Measurements from ENCODE around the gene LRP6.

Gene LRP6

DNA sequence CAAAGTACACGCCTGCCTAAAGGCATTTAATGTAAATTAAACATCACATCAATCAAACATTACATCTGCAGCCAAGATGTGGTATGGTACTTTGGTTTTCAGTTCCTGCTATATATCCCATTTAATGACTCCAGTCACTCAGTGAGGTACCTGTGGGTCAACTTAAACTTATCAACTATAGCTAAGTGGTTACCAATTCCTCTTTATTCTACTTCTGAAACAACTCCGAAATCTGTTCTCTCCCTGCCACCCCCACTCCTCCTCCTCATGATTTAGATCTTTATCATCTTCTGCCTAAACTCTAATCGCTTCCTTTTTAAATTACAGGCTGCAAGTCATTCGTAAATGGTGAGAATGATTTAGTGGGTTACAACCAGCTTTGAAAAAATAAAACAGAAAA is 138.2 kb downstream of the LRP6 start:
- Histone ChIP-seq H4K20me1 (ENCODE audit: insufficient read depth, low read length, poor library complexity, severe bottlenecking) (no peaks in the 10 kb centered on the region), H3K9me2 (replicated peaks; ENCODE audit: low read depth, low read length) (no peaks in the 10 kb centered on the region), H3K9ac (ENCODE audit: low read depth, low read length, poor library complexity, severe bottlenecking) (no peak overlapping the region), H3K4me2 (ENCODE audit: low read depth, low read length, poor library complexity, severe bottlenecking) (no peak overlapping the region), H3K27me3 (ENCODE audit: insufficient read depth, low read length, poor library complexity, severe bottlenecking) (no peaks in the 10 kb centered on the region), H3K79me2 (ENCODE audit: insufficient read depth, low read length) (no peaks in the 10 kb centered on the region), H3K4me3 (ENCODE audit: low read length, poor library complexity, severe bottlenecking) (no peak overlapping the region), H3K9me3 (ENCODE audit: insufficient read depth, low read depth, low read length) (no peaks in the 10 kb centered on the region), H2AFZ (ENCODE audit: low read length) (no peak overlapping the region), H3K36me3 (ENCODE audit: insufficient read depth, low read length) (no peaks in the 10 kb centered on the region; the same call in 1 of the 2 replicates), H3F3A (ENCODE audit: low read depth) (no peaks in the 10 kb centered on the region), H3K4me1 (ENCODE audit: insufficient read depth, low read length, poor library complexity, severe bottlenecking) (no peaks in the 10 kb centered on the region)
- TF ChIP-seq, protein P1, sequence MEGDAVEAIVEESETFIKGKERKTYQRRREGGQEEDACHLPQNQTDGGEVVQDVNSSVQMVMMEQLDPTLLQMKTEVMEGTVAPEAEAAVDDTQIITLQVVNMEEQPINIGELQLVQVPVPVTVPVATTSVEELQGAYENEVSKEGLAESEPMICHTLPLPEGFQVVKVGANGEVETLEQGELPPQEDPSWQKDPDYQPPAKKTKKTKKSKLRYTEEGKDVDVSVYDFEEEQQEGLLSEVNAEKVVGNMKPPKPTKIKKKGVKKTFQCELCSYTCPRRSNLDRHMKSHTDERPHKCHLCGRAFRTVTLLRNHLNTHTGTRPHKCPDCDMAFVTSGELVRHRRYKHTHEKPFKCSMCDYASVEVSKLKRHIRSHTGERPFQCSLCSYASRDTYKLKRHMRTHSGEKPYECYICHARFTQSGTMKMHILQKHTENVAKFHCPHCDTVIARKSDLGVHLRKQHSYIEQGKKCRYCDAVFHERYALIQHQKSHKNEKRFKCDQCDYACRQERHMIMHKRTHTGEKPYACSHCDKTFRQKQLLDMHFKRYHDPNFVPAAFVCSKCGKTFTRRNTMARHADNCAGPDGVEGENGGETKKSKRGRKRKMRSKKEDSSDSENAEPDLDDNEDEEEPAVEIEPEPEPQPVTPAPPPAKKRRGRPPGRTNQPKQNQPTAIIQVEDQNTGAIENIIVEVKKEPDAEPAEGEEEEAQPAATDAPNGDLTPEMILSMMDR (conservative IDR thresholded peaks at IDR 0.05; ENCODE audit: low read length), result no peak
- TF ChIP-seq EZH2phosphoT487 (IDR thresholded peaks at IDR 0.05; ENCODE audit: borderline replicate concordance), result no peak

DNA sequence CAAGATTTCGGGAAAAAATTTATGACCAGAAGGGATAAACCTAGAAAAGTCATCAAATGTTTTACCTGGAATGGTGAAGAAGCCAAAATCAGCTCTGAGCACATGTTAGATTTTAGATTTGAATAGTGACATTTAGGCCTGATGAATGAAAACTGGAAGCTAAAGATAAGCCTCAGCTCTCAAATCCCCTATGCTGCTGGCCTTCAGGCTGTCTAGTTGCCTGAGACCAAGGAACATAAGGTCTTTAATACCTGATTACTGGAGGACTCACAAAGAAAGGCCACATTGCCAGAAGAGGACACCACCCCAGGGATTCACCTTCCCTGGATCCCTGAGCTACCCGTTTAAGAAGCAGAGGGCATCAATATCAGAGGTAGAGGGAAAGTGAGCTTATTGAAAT is 139.5 kb downstream of the LRP6 start:
- H2AFZ ChIP-seq (ENCODE audit: low read length), result no peak overlapping the region
- H3K9ac ChIP-seq (ENCODE audit: low read depth, low read length, poor library complexity, severe bottlenecking), result no peak overlapping the region
- no peaks in the 10 kb centered on the region for H3F3A ChIP-seq (ENCODE audit: low read depth)
- no peak overlapping the region for H3K4me3 ChIP-seq (ENCODE audit: low read length, poor library complexity, severe bottlenecking)
- H3K36me3 ChIP-seq (ENCODE audit: insufficient read depth, low read length), result no peaks in the 10 kb centered on the region; the same call in 1 of the 2 replicates
- TF ChIP-seq, protein P1 (conservative IDR thresholded peaks at IDR 0.05; ENCODE audit: low read length), result no peak
- TF ChIP-seq EZH2phosphoT487 (IDR thresholded peaks at IDR 0.05; ENCODE audit: borderline replicate concordance), result no peak
- no peaks in the 10 kb centered on the region for H3K9me3 ChIP-seq (ENCODE audit: insufficient read depth, low read depth, low read length)
- H3K27me3 ChIP-seq (ENCODE audit: insufficient read depth, low read length, poor library complexity, severe bottlenecking), result no peaks in the 10 kb centered on the region
- H3K4me1 ChIP-seq (ENCODE audit: insufficient read depth, low read length, poor library complexity, severe bottlenecking), result no peaks in the 10 kb centered on the region
- H4K20me1 ChIP-seq (ENCODE audit: insufficient read depth, low read length, poor library complexity, severe bottlenecking), result no peaks in the 10 kb centered on the region
- H3K79me2 ChIP-seq (ENCODE audit: insufficient read depth, low read length), result no peaks in the 10 kb centered on the region
- H3K4me2 ChIP-seq (ENCODE audit: low read depth, low read length, poor library complexity, severe bottlenecking), result no peak overlapping the region
- H3K9me2 ChIP-seq (replicated peaks; ENCODE audit: low read depth, low read length), result no peaks in the 10 kb centered on the region

DNA sequence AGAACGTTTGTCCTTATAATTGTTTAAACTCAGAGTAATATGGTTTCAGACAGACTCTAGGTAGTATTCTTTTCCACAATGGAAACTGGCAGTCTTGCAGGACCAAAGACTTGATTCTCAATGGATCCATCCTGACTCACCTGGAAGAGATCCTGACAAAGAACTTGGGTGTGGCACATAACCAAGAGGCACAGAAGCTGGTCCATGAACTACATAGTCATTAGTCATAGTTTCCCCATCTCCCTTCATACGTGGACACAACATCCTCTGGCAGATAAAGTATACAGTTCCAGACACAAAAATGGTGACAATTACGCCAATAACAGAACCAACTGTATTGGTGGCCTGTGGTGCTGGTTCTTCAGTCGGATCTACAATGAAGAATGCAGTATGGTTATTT is 140.3 kb downstream of the LRP6 start:
- Histone ChIP-seq H3K4me2 (ENCODE audit: low read depth, low read length, poor library complexity, severe bottlenecking) (no peak overlapping the region), H3K27me3 (ENCODE audit: insufficient read depth, low read length, poor library complexity, severe bottlenecking) (no peaks in the 10 kb centered on the region), H3K9me2 (replicated peaks; ENCODE audit: low read depth, low read length) (no peaks in the 10 kb centered on the region), H3K36me3 (ENCODE audit: insufficient read depth, low read length) (no peaks in the 10 kb centered on the region; the same call in 1 of the 2 replicates), H4K20me1 (ENCODE audit: insufficient read depth, low read length, poor library complexity, severe bottlenecking) (no peaks in the 10 kb centered on the region), H3K4me1 (ENCODE audit: insufficient read depth, low read length, poor library complexity, severe bottlenecking) (no peaks in the 10 kb centered on the region), H3F3A (ENCODE audit: low read depth) (no peaks in the 10 kb centered on the region), H3K9ac (ENCODE audit: low read depth, low read length, poor library complexity, severe bottlenecking) (no peak overlapping the region), H3K9me3 (ENCODE audit: insufficient read depth, low read depth, low read length) (no peaks in the 10 kb centered on the region), H3K79me2 (ENCODE audit: insufficient read depth, low read length) (no peaks in the 10 kb centered on the region), H2AFZ (ENCODE audit: low read length) (no peak overlapping the region), H3K4me3 (ENCODE audit: low read length, poor library complexity, severe bottlenecking) (no peak overlapping the region)
- TF ChIP-seq EZH2phosphoT487 (IDR thresholded peaks at IDR 0.05; ENCODE audit: borderline replicate concordance), result no peak
- TF ChIP-seq, protein P1 (conservative IDR thresholded peaks at IDR 0.05; ENCODE audit: low read length), result no peak

Measured in Loucy (cell line).